PC-9 (cell line): ENCODE measurements around the gene GRID2.

Experiments
- CTCF ChIP-seq: fragments of 200-600 bp; sonication (generic); conservative IDR thresholded peaks from 2 replicates; pipeline ENCODE4 v1.6.1; 2017; ENCODE audit warnings: mixed run types, antibody characterized with exemption, mild to moderate bottlenecking, moderate library complexity
- EZH2 ChIP-seq: fragments of 200-600 bp; sonication (generic); IDR thresholded peaks from 2 replicates; pipeline ENCODE4 v1.8.0; 2017; ENCODE audit warnings: antibody characterized with exemption, low read depth

- no peak for TF ChIP-seq CTCF
- no peak for TF ChIP-seq EZH2
Observed at GRCh38 chr4:92872604-92873003, 568.8 kb downstream of the GRID2 start.
